Spleen (tissue), 7 donors: ENCODE measurements around the gene MEIG1.

Source experiments
- CTCF ChIP-seq, 11 experiments: fragments of 200-600 bp in 7 of 11; fragments of 450-650 bp in 4 of 11; sonication (generic) in 4 of 11; IDR thresholded peaks in 8 of 11; conservative IDR thresholded peaks in 3 of 11; 1 replicate in 7 of 11; 2 replicates in 4 of 11; pipeline versions ENCODE4 v1.4.0 to v1.8.0; 2016 to 2021; ENCODE audit warnings: antibody characterized with exemption in 11 of 11, inconsistent platforms in 4 of 11, mild to moderate bottlenecking in 1 of 11
- POLR2AphosphoS5 ChIP-seq, 3 donors: sonication (generic); formaldehyde crosslinking; IDR thresholded peaks; one replicate each; pipeline ENCODE4 v1.5.1; 2017; ENCODE audit warnings: antibody characterized with exemption in 3 of 3
- donor health status: DM: no; HTN: no; CAD: no; lungs with moderate emphysema.
- donor health status: DM: no; HTN: no; CAD: no.
- donor health status: DM: no; HTN: no; CAD: no.

- TF ChIP-seq CTCF (IDR thresholded peaks at IDR 0.05 in 8 of 11, conservative IDR thresholded peaks at IDR 0.05 in 3 of 11) (no peak), POLR2AphosphoS5 (IDR thresholded peaks at IDR 0.05) (no peak)
Observed at GRCh38 chr10:14917827-14918226, 41.4 kb upstream of the MEIG1 start.
